ENCODE data around the gene FGF14.
A peak's percentile ranks its signal among the peaks of the same experiment; 100 is the strongest.
"Not testable (repeated sequence)": the region's sequence is repeated elsewhere in the genome, so short reads cannot be mapped to it uniquely, and the experiment has no call there.

The FGF14 gene

DNA sequence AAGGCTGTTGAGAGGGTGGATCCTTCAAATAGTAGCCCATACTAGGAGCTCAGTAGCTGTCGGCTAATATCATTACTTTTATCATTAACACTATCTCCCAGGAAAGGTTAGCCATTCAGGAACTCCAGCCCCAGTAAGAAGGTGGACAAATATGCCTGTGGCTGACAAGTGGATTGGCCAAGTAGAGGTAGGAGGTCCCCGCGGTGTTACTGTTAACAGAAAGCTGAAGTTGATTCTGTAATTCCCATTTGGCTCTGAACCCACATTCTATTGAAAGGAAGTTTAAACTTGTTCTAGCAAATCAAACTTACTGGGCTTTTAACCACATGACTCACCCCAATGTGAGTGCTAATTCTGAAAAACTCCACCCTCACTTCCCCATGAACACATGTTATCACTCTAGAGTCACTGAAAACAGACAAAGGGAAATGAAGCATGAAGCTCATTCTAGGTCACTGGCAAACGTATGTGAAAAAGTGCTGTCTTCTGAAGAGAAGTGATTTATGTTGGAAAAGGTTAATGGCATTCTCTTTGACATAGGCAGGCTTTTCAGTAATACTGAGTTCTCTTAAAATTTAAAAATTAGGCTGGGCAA, 273.5 kb downstream of the FGF14 start:
- DNase-seq (ENCODE audit: low read depth): peak; percentile 0
- no peak overlapping the region for H3K4me3 ChIP-seq (replicated peaks; ENCODE audit: low read depth, low read length)
- no peak for TF ChIP-seq CTCF (IDR thresholded peaks at IDR 0.05; ENCODE audit: low read length, missing control alignments)

DNA sequence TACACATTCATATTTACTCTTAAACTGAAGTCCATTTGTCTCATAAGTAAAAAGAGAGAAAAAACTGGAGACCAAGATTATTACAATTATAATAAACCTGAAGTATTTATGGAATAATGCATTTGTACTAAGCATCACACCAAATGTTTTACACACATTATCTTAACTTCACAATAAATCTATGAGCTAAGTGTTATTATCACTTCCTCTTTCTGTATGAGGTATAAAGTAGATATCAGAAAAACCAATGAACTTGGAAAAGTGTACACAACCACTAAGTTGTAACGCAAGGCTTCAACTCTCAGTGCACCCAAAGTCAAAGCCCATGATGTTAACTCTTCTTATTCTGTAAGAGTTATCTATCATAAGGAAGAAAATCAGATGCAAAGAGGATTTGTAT, 274.7 kb downstream of the FGF14 start:
- no peak for DNase-seq (ENCODE audit: low read depth)
- no peak overlapping the region for H3K4me3 ChIP-seq (replicated peaks; ENCODE audit: low read depth, low read length)
- TF ChIP-seq CTCF (IDR thresholded peaks at IDR 0.05; ENCODE audit: low read length, missing control alignments): no peak

- TF ChIP-seq CTCF (IDR thresholded peaks at IDR 0.05; ENCODE audit: low read length, missing control alignments): no peak
- no peak overlapping the region for H3K4me3 ChIP-seq (replicated peaks; ENCODE audit: low read depth, low read length)
- DNase-seq (ENCODE audit: low read depth): no peak
Measured at GRCh38 chr13:102122147-102122546, 279.7 kb downstream of the FGF14 start.

- no peak overlapping the region for H3K4me3 ChIP-seq (replicated peaks; ENCODE audit: low read depth, low read length)
- no peak for DNase-seq (ENCODE audit: low read depth)
- no peak for TF ChIP-seq CTCF (IDR thresholded peaks at IDR 0.05; ENCODE audit: low read length, missing control alignments)
Measured at GRCh38 chr13:102117175-102117831, 284.5 kb downstream of the FGF14 start.

DNA sequence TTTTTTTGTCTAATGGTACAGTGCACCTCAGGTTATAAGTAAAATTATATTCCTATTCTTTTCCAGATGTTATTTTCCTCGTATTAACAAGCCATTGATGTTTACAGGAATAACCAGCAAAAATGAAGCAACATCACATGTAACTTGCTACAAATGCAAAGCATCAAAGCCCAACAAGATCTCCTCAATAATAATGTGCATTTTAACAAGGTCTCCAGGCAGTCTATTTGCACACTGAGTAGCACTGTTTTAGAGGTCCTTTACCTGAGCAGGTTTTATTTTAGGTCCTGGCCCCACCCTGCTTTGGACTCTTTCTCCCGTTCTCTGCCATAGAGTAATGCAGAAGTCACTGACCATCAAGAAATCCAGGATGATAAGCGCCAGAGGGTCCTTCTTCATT, 298.4 kb downstream of the FGF14 start:
- no peak for DNase-seq (ENCODE audit: low read depth)
- H3K4me3 ChIP-seq (replicated peaks; ENCODE audit: low read depth, low read length): no peak overlapping the region
- TF ChIP-seq CTCF (IDR thresholded peaks at IDR 0.05; ENCODE audit: low read length, missing control alignments): no peak

DNA sequence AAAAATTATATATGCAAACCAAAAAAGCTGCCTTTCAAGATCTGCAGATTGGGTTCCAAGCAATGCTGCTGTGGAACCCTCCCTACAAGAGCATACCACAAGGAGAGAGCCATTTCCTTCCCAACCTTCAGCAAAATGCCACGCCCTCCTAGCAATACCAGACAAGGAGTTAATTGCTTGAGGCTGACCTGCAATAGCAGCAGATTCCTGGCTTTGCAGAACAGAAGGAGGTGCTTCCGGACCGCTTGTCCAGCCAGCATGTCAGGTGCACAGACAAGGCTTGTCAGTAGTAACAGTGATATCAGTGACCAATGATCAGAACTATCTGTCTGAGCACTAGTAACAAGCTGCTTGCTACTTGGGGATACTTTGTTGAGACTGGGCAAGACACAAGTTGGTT, 301.6 kb downstream of the FGF14 start:
- DNase-seq (ENCODE audit: low read depth): no peak
- H3K4me3 ChIP-seq (replicated peaks; ENCODE audit: low read depth, low read length): no peak overlapping the region
- no peak for TF ChIP-seq CTCF (IDR thresholded peaks at IDR 0.05; ENCODE audit: low read length, missing control alignments)

GRCh38 chr13:102097708-102098107, 304.1 kb downstream of the FGF14 start:
- DNase-seq (ENCODE audit: low read depth): no peak
- no peak overlapping the region for H3K4me3 ChIP-seq (replicated peaks; ENCODE audit: low read depth, low read length)
- TF ChIP-seq CTCF (IDR thresholded peaks at IDR 0.05; ENCODE audit: low read length, missing control alignments): no peak

- not testable (repeated sequence) for DNase-seq (ENCODE audit: low read depth); H3K4me3 ChIP-seq (replicated peaks; ENCODE audit: low read depth, low read length)
Measured at GRCh38 chr13:102093288-102093687, 308.6 kb downstream of the FGF14 start.
